D341Med (cell line): ENCODE data around the gene GPRIN2.
"Not testable (repeated sequence)": the region's sequence is repeated elsewhere in the genome, so short reads cannot be mapped to it uniquely, and the experiment has no call there.

ENCODE experiments used
- DNase-seq: peaks from one replicate; pipeline ENCODE4 v3.0.0; 2012; ENCODE audit warnings: low spot score

Gene GPRIN2

GRCh38 chr10:46520941-46521340 is 35.5 kb downstream of the GPRIN2 start:
- no peak for DNase-seq

GRCh38 chr10:46520381-46520780 is 36.1 kb downstream of the GPRIN2 start:
- DNase-seq, result no peak

GRCh38 chr10:46518028-46518725 is 38.3 kb downstream of the GPRIN2 start:
- DNase-seq, result no peak

GRCh38 chr10:46517541-46517940 is 38.9 kb downstream of the GPRIN2 start:
- DNase-seq, result no peak

- DNase-seq, result no peak
Measured at GRCh38 chr10:46516660-46517416, 39.6 kb downstream of the GPRIN2 start.

GRCh38 chr10:46515793-46516192 is 40.7 kb downstream of the GPRIN2 start:
- DNase-seq, result no peak

- DNase-seq, result no peak
Measured at GRCh38 chr10:46515366-46515765, 41.1 kb downstream of the GPRIN2 start.

- DNase-seq, result no peak
Measured at GRCh38 chr10:46514899-46515298, 41.6 kb downstream of the GPRIN2 start.

GRCh38 chr10:46514431-46514861 is 42.0 kb downstream of the GPRIN2 start:
- DNase-seq, result no peak

- not testable (repeated sequence) for DNase-seq
Measured at GRCh38 chr10:46513333-46513732, 43.1 kb downstream of the GPRIN2 start.

- not testable (repeated sequence) for DNase-seq
Measured at GRCh38 chr10:46512725-46513124, 43.7 kb downstream of the GPRIN2 start.

GRCh38 chr10:46512002-46512401 is 44.5 kb downstream of the GPRIN2 start:
- not testable (repeated sequence) for DNase-seq
